SK-N-MC (cell line): Measurements from ENCODE around the gene RAB3D.

Experiments
- EZH2 ChIP-seq: fragments of 200-600 bp; sonication (generic); IDR thresholded peaks from one replicate; pipeline ENCODE4 v1.6.1; 2017; ENCODE audit warnings: antibody characterized with exemption
- POLR2AphosphoS5 ChIP-seq: IDR thresholded peaks from 2 replicates; pipeline ENCODE4 v1.6.1; 2012; ENCODE audit warnings: mild to moderate bottlenecking, low read depth, low read length, borderline replicate concordance

GRCh38 chr19:11361771-11362731 lies 22.6 kb upstream of the RAB3D start:
- no peak for TF ChIP-seq POLR2AphosphoS5
- TF ChIP-seq EZH2: no peak
